ENCODE results near the gene PPME1.

GRCh38 chr11:74157169-74157568 is 13.9 kb upstream of the PPME1 start:
- TF ChIP-seq POLR2A (IDR thresholded peaks at IDR 0.05; ENCODE audit: borderline replicate concordance, extremely low read depth, insufficient read depth, insufficient read length) (no peak), CTCF (IDR thresholded peaks at IDR 0.05 in 2 of 3, conservative IDR thresholded peaks at IDR 0.05 in 1 of 3; ENCODE audit: borderline replicate concordance in 1 of 3, insufficient read depth in 1 of 3, low read depth in 2 of 3, low read length in 2 of 3) (no peak), REST (IDR thresholded peaks at IDR 0.05; ENCODE audit: low read depth) (no peak), MAX (IDR thresholded peaks at IDR 0.05) (no peak), RAD21 (IDR thresholded peaks at IDR 0.05; ENCODE audit: low read depth) (no peak), EZH2phosphoT487 (IDR thresholded peaks at IDR 0.05; ENCODE audit: borderline replicate concordance) (no peak), EGR1 (IDR thresholded peaks at IDR 0.05; ENCODE audit: low read depth) (no peak), JUND (IDR thresholded peaks at IDR 0.05) (no peak), POLR2AphosphoS5 (IDR thresholded peaks at IDR 0.05; ENCODE audit: low read depth, low read length) (no peak), EZH2 (IDR thresholded peaks at IDR 0.05) (no peak), ZFX (IDR thresholded peaks at IDR 0.05) (no peak)
